ENCODE results near the gene CALHM3.

Gene CALHM3

GRCh38 chr10:103433858-103434257, 45.2 kb downstream of the CALHM3 start:
- Histone ChIP-seq H3K27ac (ENCODE audit: low read depth, low read length) (no peak overlapping the region), H3K4me3 (ENCODE audit: low read length) (no peak overlapping the region), H3K4me1 (ENCODE audit: control insufficient read depth, insufficient read depth, low read length) (no peaks in the 10 kb centered on the region), H3K36me3 (ENCODE audit: control insufficient read depth, insufficient read depth, low read length) (peaks cover 20% of the 10 kb centered on the region), H3K27me3 (ENCODE audit: control insufficient read depth, insufficient read depth, low read length) (no peaks in the 10 kb centered on the region), H3K9ac (ENCODE audit: low read length) (no peak overlapping the region)

DNA sequence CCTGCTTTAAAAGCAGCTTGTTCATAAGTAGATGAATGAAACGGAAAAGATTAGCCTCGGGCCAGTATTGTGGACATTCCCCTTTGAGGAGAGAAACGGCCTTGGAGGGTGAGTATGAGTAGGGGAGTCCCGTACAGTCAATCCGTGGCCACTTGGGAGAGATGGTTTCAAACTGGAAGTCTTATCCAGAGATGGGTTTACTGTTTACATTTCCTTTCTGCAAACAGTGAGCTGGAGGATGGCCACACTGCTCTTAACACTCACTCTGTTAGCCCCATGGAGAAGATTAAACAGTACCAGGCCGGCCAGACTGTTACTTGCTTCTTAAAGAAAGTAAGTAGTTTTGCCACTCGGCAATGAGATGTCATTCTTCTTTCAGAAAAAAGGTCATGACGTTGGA, 47.1 kb downstream of the CALHM3 start:
- no peak overlapping the region for H3K9ac ChIP-seq (ENCODE audit: low read length)
- H3K4me3 ChIP-seq (ENCODE audit: low read length): no peak overlapping the region
- no peak overlapping the region for H3K27ac ChIP-seq (ENCODE audit: low read depth, low read length)
- peaks cover 9% of the 10 kb centered on the region for H3K36me3 ChIP-seq (ENCODE audit: control insufficient read depth, insufficient read depth, low read length)
- no peaks in the 10 kb centered on the region for H3K4me1 ChIP-seq (ENCODE audit: control insufficient read depth, insufficient read depth, low read length)
- H3K27me3 ChIP-seq (ENCODE audit: control insufficient read depth, insufficient read depth, low read length): no peaks in the 10 kb centered on the region

DNA sequence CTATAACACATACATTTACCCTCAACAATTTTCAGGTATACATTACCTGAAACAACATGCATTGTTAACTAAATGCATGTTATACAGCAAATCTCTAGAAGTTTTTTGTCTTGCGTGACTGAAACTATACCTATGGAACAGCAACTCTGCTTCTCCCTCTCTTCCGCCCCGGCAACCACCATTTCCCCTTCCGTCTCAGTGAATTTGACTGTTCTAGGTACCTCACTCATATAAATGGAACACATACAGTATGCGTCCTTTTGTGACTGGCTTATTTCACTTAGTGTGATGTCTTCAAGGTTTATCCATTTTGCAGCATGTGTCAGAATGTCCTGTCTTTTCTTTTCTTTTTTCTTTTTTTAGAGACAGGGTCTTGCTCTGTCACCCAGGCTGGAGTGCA, 49.4 kb downstream of the CALHM3 start:
- no peak overlapping the region for H3K4me3 ChIP-seq (ENCODE audit: low read length)
- no peaks in the 10 kb centered on the region for H3K4me1 ChIP-seq (ENCODE audit: control insufficient read depth, insufficient read depth, low read length)
- peaks cover 15% of the 10 kb centered on the region for H3K36me3 ChIP-seq (ENCODE audit: control insufficient read depth, insufficient read depth, low read length)
- H3K27me3 ChIP-seq (ENCODE audit: control insufficient read depth, insufficient read depth, low read length): no peaks in the 10 kb centered on the region
- no peak overlapping the region for H3K9ac ChIP-seq (ENCODE audit: low read length)
- H3K27ac ChIP-seq (ENCODE audit: low read depth, low read length): no peak overlapping the region

GRCh38 chr10:103428989-103429643, 49.9 kb downstream of the CALHM3 start:
- Histone ChIP-seq H3K36me3 (ENCODE audit: control insufficient read depth, insufficient read depth, low read length) (peaks cover 15% of the 10 kb centered on the region), H3K4me3 (ENCODE audit: low read length) (no peak overlapping the region), H3K4me1 (ENCODE audit: control insufficient read depth, insufficient read depth, low read length) (no peaks in the 10 kb centered on the region), H3K27me3 (ENCODE audit: control insufficient read depth, insufficient read depth, low read length) (no peaks in the 10 kb centered on the region), H3K27ac (ENCODE audit: low read depth, low read length) (no peak overlapping the region), H3K9ac (ENCODE audit: low read length) (no peak overlapping the region)

- peaks cover 15% of the 10 kb centered on the region for H3K36me3 ChIP-seq (ENCODE audit: control insufficient read depth, insufficient read depth, low read length)
- no peak overlapping the region for H3K27ac ChIP-seq (ENCODE audit: low read depth, low read length)
Observed at GRCh38 chr10:103427866-103428265, 51.2 kb downstream of the CALHM3 start.

DNA sequence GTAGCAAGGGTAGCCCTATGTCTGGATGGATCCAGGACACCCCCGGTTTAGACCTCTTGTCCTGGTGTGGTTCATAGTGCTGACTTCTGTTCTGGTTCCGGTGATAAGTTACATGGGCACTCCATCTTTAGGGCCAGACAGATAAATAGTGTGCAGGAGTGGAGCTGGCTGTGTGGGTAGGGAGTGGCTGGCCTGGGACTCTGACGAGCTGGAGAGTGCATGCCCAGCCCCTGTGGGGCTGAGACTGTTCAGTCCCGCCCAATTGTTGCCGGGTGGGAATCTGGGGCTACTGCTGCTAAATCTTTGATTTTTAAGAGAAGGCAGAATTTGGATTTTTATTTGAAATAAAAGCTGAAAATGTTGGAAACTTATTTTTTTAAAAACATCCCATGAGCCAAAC, 55.3 kb downstream of the CALHM3 start:
- H3K4me3 ChIP-seq (ENCODE audit: low read length): no peak overlapping the region
- no peaks in the 10 kb centered on the region for H3K27me3 ChIP-seq (ENCODE audit: control insufficient read depth, insufficient read depth, low read length)
- H3K36me3 ChIP-seq (ENCODE audit: control insufficient read depth, insufficient read depth, low read length): peaks cover 27% of the 10 kb centered on the region
- H3K4me1 ChIP-seq (ENCODE audit: control insufficient read depth, insufficient read depth, low read length): no peaks in the 10 kb centered on the region
- no peak overlapping the region for H3K9ac ChIP-seq (ENCODE audit: low read length)
- no peak overlapping the region for H3K27ac ChIP-seq (ENCODE audit: low read depth, low read length)

More at GRCh38 chr10:103427866-103428265, 51.2 kb downstream of the CALHM3 start:
- H3K4me3 ChIP-seq (ENCODE audit: low read length): no peak overlapping the region
- no peaks in the 10 kb centered on the region for H3K27me3 ChIP-seq (ENCODE audit: control insufficient read depth, insufficient read depth, low read length)
- H3K9ac ChIP-seq (ENCODE audit: low read length): no peak overlapping the region
- no peaks in the 10 kb centered on the region for H3K4me1 ChIP-seq (ENCODE audit: control insufficient read depth, insufficient read depth, low read length)

All from rectal smooth muscle tissue (tissue), 1 donor.